Heart right ventricle (tissue), 16 donors: Measurements from ENCODE around the gene TRIM37. TPM values are rescaled to one million over a fixed set of nuclear protein-coding genes. Genes with fewer than 3 reads are reported as not detected.

Experiments used
- ATAC-seq, 8 donors: fragments of 200-7000 bp; cut with Tn5 transposase; one replicate each; pipeline ENCODE4 v1.9.1; 2020; ENCODE audit warnings: mild to moderate bottlenecking in 8 of 8, moderate library complexity in 8 of 8, moderate number of reproducible peaks in 1 of 8
- DNase-seq, 2 donors: peaks; one replicate each; pipeline ENCODE4 v3.0.0-alpha.2; 2020
- H3K27ac ChIP-seq, 10 donors: fragments of 200-600 bp; sonication (generic) in 2 of 10; one replicate each; pipeline versions ENCODE4 v1.5.0 to v1.8.0; 2020 to 2022; ENCODE audit warnings: mild to moderate bottlenecking in 3 of 10
- H3K27me3 ChIP-seq, 7 donors: fragments of 200-600 bp; one replicate each; pipeline ENCODE4 v1.8.0; 2021 to 2022; ENCODE audit warnings: mild to moderate bottlenecking in 2 of 7
- H3K36me3 ChIP-seq, 9 donors: fragments of 200-600 bp; sonication (generic) in 1 of 9; one replicate each; pipeline versions ENCODE4 v1.5.0 to v1.8.0; 2020 to 2022; ENCODE audit warnings: mild to moderate bottlenecking in 2 of 9
- H3K4me1 ChIP-seq, 9 donors: fragments of 200-600 bp; sonication (generic) in 1 of 9; one replicate each; pipeline versions ENCODE4 v1.5.0 to v1.8.0; 2020 to 2022; ENCODE audit warnings: mild to moderate bottlenecking in 4 of 9
- H3K4me3 ChIP-seq, 10 donors: fragments of 200-600 bp; sonication (generic) in 2 of 10; one replicate each; pipeline versions ENCODE4 v1.5.0 to v1.8.0; 2020 to 2022; ENCODE audit warnings: mild to moderate bottlenecking in 7 of 10, moderate library complexity in 2 of 10
- H3K9me3 ChIP-seq, 11 donors: fragments of 200-600 bp in 10 of 11; sonication (generic) in 2 of 11; one replicate each; pipeline versions ENCODE4 v1.5.0 to v1.8.0; 2013 to 2022; ENCODE audit warnings: mild to moderate bottlenecking in 2 of 11, control low read depth in 1 of 11, moderate library complexity in 1 of 11
- WGBS, 2 donors: extraction: QIAGEN DNeasy Blood & Tissue Kit; methylation state at CpG; one replicate each; pipeline ENCODE4 v1.1.7; 2013; ENCODE audit warnings: inconsistent platforms in 1 of 2; 5-methylcytosine and 5-hydroxymethylcytosine counted together
- intact Hi-C, 10 donors: fragments of 100-400 bp; cut with DNase I; formaldehyde crosslinking; loops; one replicate each; pipeline versions ENCODE4 v1.11.1 to v1.14.2; 2022
- polyA plus RNA-seq, 2 donors: library from polyadenylated mRNA; stranded (reverse); fragments of 200-250 nt; gene quantifications; one replicate each; pipeline ENCODE4 v1.2.3, GENCODE V29; 2013
- total RNA-seq, 10 donors: library from RNA; stranded (reverse); fragmentation: NEBNext Ultra II Directional in 3 of 10; extraction: Animal tissue kit (Norgen Biotek cat#: 25700) in 3 of 10; gene quantifications; one replicate each; pipeline versions ENCODE4 v1.2.1 to v1.2.4, GENCODE V29; 2021 to 2023
- TF ChIP-seq, protein P1 (sequence below), 9 donors: fragments of 200-600 bp; sonication (generic) in 2 of 9; IDR thresholded peaks; one replicate each; pipeline versions ENCODE4 v1.5.0 to v1.8.0; 2021 to 2022; ENCODE audit warnings: antibody characterized with exemption in 9 of 9, mild to moderate bottlenecking in 5 of 9, moderate library complexity in 1 of 9
- donor health status: Arrhythmogenic right ventricular cardiomyopathy.
- donor health status: ischemic (EF 13 %, LVEDD 7.1; RV severe dilation, severe dysfunction).
- donor health status: healthy with polysubstance abuse.
- donor health status: DM: no; HTN: yes; CAD: no.
- donor health status: DM: no; HTN: no; CAD: no.
- donor health status: ischemic (EF 25% LVEDD 6.9; RV normal size, moderate dysfunction).
- donor health status: ischemic (EF 25% LVEDD 5.7; RV mildly dilated, moderate dysfunction).
- donor health status: healthy.
- donor health status: DM: yes; HTN: yes; CAD: no.
- donor health status: Ischemic cardiomyopathy.
- donor health status: ischemic (EF 35%, LVEDD 5.7; RV mildly dilated, moderate dysfunction).
- donor health status: nonischemic (EF 11% LVEDD 7.7; RV severe dilation, severe dysfunction).
- donor health status: DM: yes; HTN: yes; CAD: no.
- donor health status: PGD.
- donor health status: ischemic (EF 29% LVEDD 5.4; RV normal size, mild dysfunction).
- donor health status: nonischemic (EF 23%, LVEDD 6.1; RV moderate dilation, normal function).

The TRIM37 gene
- total and polyA plus RNA-seq, 12 donors: 5.9 to 22.2 (median 17.5) TPM

- no peaks in the 10 kb centered on the region for H3K27me3 ChIP-seq
- TF ChIP-seq, protein P1, sequence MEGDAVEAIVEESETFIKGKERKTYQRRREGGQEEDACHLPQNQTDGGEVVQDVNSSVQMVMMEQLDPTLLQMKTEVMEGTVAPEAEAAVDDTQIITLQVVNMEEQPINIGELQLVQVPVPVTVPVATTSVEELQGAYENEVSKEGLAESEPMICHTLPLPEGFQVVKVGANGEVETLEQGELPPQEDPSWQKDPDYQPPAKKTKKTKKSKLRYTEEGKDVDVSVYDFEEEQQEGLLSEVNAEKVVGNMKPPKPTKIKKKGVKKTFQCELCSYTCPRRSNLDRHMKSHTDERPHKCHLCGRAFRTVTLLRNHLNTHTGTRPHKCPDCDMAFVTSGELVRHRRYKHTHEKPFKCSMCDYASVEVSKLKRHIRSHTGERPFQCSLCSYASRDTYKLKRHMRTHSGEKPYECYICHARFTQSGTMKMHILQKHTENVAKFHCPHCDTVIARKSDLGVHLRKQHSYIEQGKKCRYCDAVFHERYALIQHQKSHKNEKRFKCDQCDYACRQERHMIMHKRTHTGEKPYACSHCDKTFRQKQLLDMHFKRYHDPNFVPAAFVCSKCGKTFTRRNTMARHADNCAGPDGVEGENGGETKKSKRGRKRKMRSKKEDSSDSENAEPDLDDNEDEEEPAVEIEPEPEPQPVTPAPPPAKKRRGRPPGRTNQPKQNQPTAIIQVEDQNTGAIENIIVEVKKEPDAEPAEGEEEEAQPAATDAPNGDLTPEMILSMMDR (IDR thresholded peaks at IDR 0.05): no peak
- no peak overlapping the region for H3K4me3 ChIP-seq
- H3K4me1 ChIP-seq: peaks cover 0 to 13% (median 4%) of the 10 kb centered on the region in 9 donors
- DNase-seq (no peak), ATAC-seq (no peak)
- peaks cover 0 to 3% (median 0%) of the 10 kb centered on the region in 11 donors for H3K9me3 ChIP-seq
- H3K36me3 ChIP-seq: peaks cover 0 to 13% (median 0%) of the 10 kb centered on the region in 9 donors
- no peak overlapping the region for H3K27ac ChIP-seq
- WGBS, 2 donors: 62 to 67% methylated on average over 2 of the region's 2 CpGs
- intact Hi-C loops: no loop called here
These were observed 117.1 kb downstream of the TRIM37 start for GRCh38 chr17:58989629-58990028.

- intact Hi-C loops: no loop called here
- TF ChIP-seq, protein P1 (IDR thresholded peaks at IDR 0.05): no peak
- ATAC-seq: no peak
- peaks cover 0 to 4% (median 0%) of the 10 kb centered on the region in 9 donors for H3K36me3 ChIP-seq
- peaks cover 0 to 10% (median 0%) of the 10 kb centered on the region in 9 donors for H3K4me1 ChIP-seq
- H3K27me3 ChIP-seq: no peaks in the 10 kb centered on the region
- 86% methylated on average over 6 of the region's 6 CpGs for WGBS, 2 donors
- DNase-seq: no peak
- no peak overlapping the region for H3K27ac ChIP-seq
- no peak overlapping the region for H3K4me3 ChIP-seq
- H3K9me3 ChIP-seq: peaks cover 0 to 3% (median 0%) of the 10 kb centered on the region in 11 donors
These were observed 120.7 kb downstream of the TRIM37 start for GRCh38 chr17:58985971-58986370.

DNA sequence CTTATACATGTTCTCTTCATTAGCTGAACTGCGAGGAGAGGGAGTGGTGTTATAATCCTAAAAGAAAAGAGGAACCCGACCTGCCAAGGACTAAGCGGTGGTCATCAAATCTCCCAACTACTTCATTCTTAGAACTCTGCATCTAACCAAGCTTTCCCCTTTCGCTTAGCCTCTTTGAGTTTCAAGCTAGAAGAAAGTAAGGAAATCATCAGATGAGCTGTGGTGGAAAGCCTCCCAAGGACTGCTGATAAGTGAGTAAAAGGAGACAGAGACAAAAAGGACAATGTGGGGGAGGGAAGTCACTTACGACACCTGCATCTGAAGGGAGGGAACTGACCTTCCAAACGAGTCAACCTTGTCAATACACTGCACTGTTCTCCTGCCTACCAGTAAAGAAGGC is 121.3 kb downstream of the TRIM37 start:
- ATAC-seq: no peak
- 76 to 77% methylated on average over 6 of the region's 6 CpGs for WGBS, 2 donors
- H3K4me3 ChIP-seq: no peak overlapping the region
- peaks cover 0 to 10% (median 0%) of the 10 kb centered on the region in 9 donors for H3K4me1 ChIP-seq
- H3K9me3 ChIP-seq: peaks cover 0 to 3% (median 0%) of the 10 kb centered on the region in 11 donors
- TF ChIP-seq, protein P1 (IDR thresholded peaks at IDR 0.05): no peak
- no peak for DNase-seq
- H3K27me3 ChIP-seq: no peaks in the 10 kb centered on the region
- intact Hi-C loops: no loop called here
- H3K27ac ChIP-seq: no peak overlapping the region
- H3K36me3 ChIP-seq: peaks cover 0 to 4% (median 0%) of the 10 kb centered on the region in 9 donors

DNA sequence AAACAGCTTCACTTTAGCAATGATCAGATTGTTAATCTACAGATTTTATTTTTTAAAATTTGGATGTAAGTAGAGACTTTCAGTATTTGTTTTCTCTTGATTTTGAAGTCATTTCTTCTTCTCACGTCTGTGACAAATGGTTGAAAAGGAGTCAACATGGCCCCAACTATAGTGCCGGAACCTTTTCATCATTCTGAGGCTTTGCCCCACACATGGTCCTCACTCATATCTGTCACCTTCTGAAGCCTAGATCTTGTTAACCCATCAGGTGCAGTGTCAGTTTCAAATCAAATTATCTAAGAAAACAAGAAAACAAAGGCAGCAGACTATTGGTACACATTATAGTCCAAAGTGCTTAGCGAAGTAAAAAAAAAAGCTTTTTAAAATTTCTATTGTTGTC is 124.1 kb downstream of the TRIM37 start:
- H3K4me3 ChIP-seq: no peak overlapping the region
- intact Hi-C loops: no loop called here
- DNase-seq (no peak), ATAC-seq (no peak)
- 96 to 97% methylated on average over 3 of the region's 3 CpGs for WGBS, 2 donors
- H3K9me3 ChIP-seq: no peaks in the 10 kb centered on the region
- H3K4me1 ChIP-seq: peaks cover 0 to 10% (median 0%) of the 10 kb centered on the region in 9 donors
- H3K36me3 ChIP-seq: peaks cover 0 to 4% (median 0%) of the 10 kb centered on the region in 9 donors
- no peak overlapping the region for H3K27ac ChIP-seq
- no peaks in the 10 kb centered on the region for H3K27me3 ChIP-seq
- TF ChIP-seq, protein P1 (IDR thresholded peaks at IDR 0.05): no peak
